Common myeloid progenitor, CD34-positive (primary cell): ENCODE measurements around the gene HMGB4.

Experiments used
- CTCF ChIA-PET: fragments of 350-600 bp; sonication (Branson Sonifier 250); formaldehyde crosslinking; loops from one replicate; lab custom pipeline; 2021; ENCODE audit warnings: antibody characterized with exemption; lab: Charles Lee
- POLR2A ChIA-PET: fragments of 350-600 bp; sonication (Branson Sonifier 250); formaldehyde crosslinking; loops from one replicate; lab custom pipeline; 2021; ENCODE audit warnings: antibody characterized with exemption; lab: Charles Lee
- DNase-seq, 3 donors: peaks; one replicate each; pipeline versions ENCODE4 v3.0.0 to v3.0.0-alpha.2; 2013
- H3K27ac ChIP-seq, 2 experiments: 1 replicate in 1 of 2; 2 replicates in 1 of 2; pipeline ENCODE4 v1.7.0; 2013; ENCODE audit warnings: inconsistent platforms in 2 of 2, low read length in 2 of 2, mild to moderate bottlenecking in 2 of 2, low read depth in 1 of 2, moderate library complexity in 1 of 2; ENCODE audit not compliant: severe bottlenecking in 2 of 2, insufficient read depth in 1 of 2, poor library complexity in 1 of 2
- H3K27me3 ChIP-seq, 5 experiments: replicated peaks in 2 of 5; 1 replicate in 3 of 5; 2 replicates in 2 of 5; pipeline versions ENCODE4 v1.6.1 to v1.7.0; 2013; ENCODE audit warnings: low read length in 4 of 5, mild to moderate bottlenecking in 2 of 5, moderate library complexity in 2 of 5, inconsistent platforms in 1 of 5; ENCODE audit not compliant: insufficient read depth in 5 of 5, control insufficient read depth in 4 of 5
- H3K36me3 ChIP-seq, 4 experiments: 1 replicate in 2 of 4; 2 replicates in 2 of 4; pipeline versions ENCODE4 v1.6.1 to v1.7.0; 2013; ENCODE audit warnings: low read length in 3 of 4, control low read depth in 1 of 4, mild to moderate bottlenecking in 1 of 4; ENCODE audit not compliant: control insufficient read depth in 4 of 4, insufficient read depth in 4 of 4
- H3K4me1 ChIP-seq, 4 experiments: 1 replicate in 3 of 4; 2 replicates in 1 of 4; pipeline versions ENCODE4 v1.6.1 to v1.7.1; 2013; ENCODE audit warnings: low read length in 3 of 4, mild to moderate bottlenecking in 3 of 4, control low read depth in 1 of 4, inconsistent platforms in 1 of 4, moderate library complexity in 1 of 4; ENCODE audit not compliant: control insufficient read depth in 4 of 4, insufficient read depth in 4 of 4; ENCODE audit errors: control extremely low read depth in 1 of 4
- H3K4me3 ChIP-seq, 7 experiments: 1 replicate in 4 of 7; 2 replicates in 3 of 7; pipeline versions ENCODE4 v1.5.1 to v1.7.0; 2013; ENCODE audit warnings: mild to moderate bottlenecking in 7 of 7, low read length in 6 of 7, moderate library complexity in 6 of 7, inconsistent platforms in 2 of 7, low read depth in 2 of 7, control low read depth in 1 of 7; ENCODE audit not compliant: insufficient read depth in 4 of 7, control insufficient read depth in 1 of 7; ENCODE audit errors: extremely low read depth in 1 of 7
- H3K9me3 ChIP-seq, 5 experiments: 1 replicate in 4 of 5; 2 replicates in 1 of 5; pipeline versions ENCODE4 v1.6.1 to v1.7.1; 2013; ENCODE audit warnings: low read length in 4 of 5, mild to moderate bottlenecking in 2 of 5, inconsistent platforms in 1 of 5, low read depth in 1 of 5, moderate library complexity in 1 of 5; ENCODE audit not compliant: control insufficient read depth in 4 of 5, insufficient read depth in 2 of 5; ENCODE audit errors: control extremely low read depth in 1 of 5
- WGBS: methylation state at CpG from one replicate; pipeline ENCODE4 v1.1.5; 2013; ENCODE audit not compliant: insufficient coverage; 5-methylcytosine and 5-hydroxymethylcytosine counted together

Gene HMGB4

DNA sequence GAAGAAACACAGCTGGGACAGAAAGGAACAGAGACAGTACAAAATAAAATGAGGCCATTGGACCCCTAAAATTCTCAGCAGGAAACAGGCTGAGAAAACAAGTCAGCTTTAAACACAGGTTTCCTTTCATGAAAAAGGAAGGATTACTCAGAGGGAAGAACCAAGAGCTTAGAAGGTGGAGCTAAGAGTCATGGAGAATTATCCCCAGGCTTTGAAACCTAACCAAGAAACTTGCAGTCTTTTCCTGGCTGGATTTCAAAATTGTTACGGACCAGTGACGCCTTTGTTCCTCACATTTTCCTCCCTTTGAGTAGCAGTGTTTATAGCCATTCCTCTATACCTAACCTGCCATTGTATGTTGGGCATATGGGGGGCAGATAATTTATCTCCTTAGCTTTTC is 8.8 kb downstream of the HMGB4 start:
- CTCF ChIA-PET = no interaction called here
- H3K9me3 ChIP-seq = peaks cover 0 to 4% (median 0%) of the 10 kb centered on the region in 5 experiments
- POLR2A ChIA-PET = no interaction called here
- peaks cover 0 to 2% (median 0%) of the 10 kb centered on the region in 5 experiments for H3K27me3 ChIP-seq
- H3K36me3 ChIP-seq = no peaks in the 10 kb centered on the region
- no peak overlapping the region for H3K4me3 ChIP-seq
- no CpG with 5 or more reads among the region's 2 CpGs for WGBS
- no peak for DNase-seq
- H3K27ac ChIP-seq = no peak overlapping the region
- no peaks in the 10 kb centered on the region for H3K4me1 ChIP-seq

DNA sequence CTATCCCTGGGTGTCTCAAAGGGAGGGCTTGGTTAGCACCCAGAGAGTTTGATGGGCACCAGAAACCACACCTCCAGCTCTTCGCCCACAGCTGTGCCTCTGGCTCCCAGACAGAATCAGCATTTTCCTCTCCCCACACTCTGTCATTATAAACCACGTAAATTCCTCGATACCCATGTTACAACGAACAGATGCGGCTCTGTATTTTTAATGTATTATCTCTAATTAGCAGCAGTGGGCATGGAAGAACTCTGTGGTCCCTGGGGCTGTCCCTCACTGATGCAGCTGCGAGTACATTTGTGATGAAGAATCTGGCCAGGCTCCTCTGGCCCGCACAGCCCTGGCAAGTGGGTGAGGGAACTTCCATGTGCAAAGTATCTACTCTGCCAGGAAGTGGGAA is 10.8 kb downstream of the HMGB4 start:
- WGBS = 95% methylated on average over 4 of the region's 7 CpGs
- DNase-seq = no peak
- Histone ChIP-seq H3K27ac (no peak overlapping the region), H3K27me3 (peaks cover 0 to 2% (median 0%) of the 10 kb centered on the region in 5 experiments), H3K36me3 (no peaks in the 10 kb centered on the region), H3K4me1 (no peaks in the 10 kb centered on the region), H3K9me3 (peaks cover 0 to 4% (median 0%) of the 10 kb centered on the region in 5 experiments), H3K4me3 (no peak overlapping the region)
- ChIA-PET POLR2A (no interaction called here), CTCF (no interaction called here)

DNA sequence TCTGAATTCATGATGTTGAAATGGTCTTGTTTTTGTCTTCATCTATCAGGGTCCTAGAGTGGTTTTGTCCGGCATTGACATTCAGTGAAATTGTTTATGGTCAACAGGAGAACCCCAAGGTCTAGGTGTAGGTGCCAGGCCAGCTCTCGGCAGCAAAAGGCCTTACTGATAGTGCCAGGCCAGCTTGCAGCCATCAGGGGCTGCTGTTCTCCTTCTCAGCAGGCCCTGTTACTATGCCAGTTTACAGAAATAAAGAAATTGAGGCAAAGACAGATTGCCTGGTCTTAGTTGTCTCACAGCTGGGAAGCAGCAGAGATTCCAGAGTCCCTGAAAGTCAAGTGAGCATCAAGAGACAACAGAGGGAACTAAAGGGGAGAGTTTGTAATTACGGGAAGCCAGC is 12.0 kb downstream of the HMGB4 start:
- Histone ChIP-seq H3K9me3 (peaks cover 0 to 4% (median 0%) of the 10 kb centered on the region in 5 experiments), H3K27me3 (peaks cover 0 to 3% (median 0%) of the 10 kb centered on the region in 5 experiments), H3K27ac (no peak overlapping the region), H3K36me3 (no peaks in the 10 kb centered on the region), H3K4me1 (no peaks in the 10 kb centered on the region), H3K4me3 (no peak overlapping the region)
- ChIA-PET POLR2A (interaction anchor here (0.6 kb wide), 1 partner anchor 27 kb away, joined by 3 read pairs; no protein-coding TSS in a partner anchor), CTCF (no interaction called here)
- 77% methylated on average over 3 of the region's 3 CpGs for WGBS
- DNase-seq = no peak

- ChIA-PET POLR2A (no interaction called here), CTCF (interaction anchor here (0.6 kb wide), 1 partner anchor 175 kb away, joined by 3 read pairs; no protein-coding TSS in a partner anchor)
- Histone ChIP-seq H3K4me3 (no peak overlapping the region), H3K27ac (no peak overlapping the region), H3K9me3 (peaks cover 0 to 4% (median 0%) of the 10 kb centered on the region in 5 experiments), H3K27me3 (peaks cover 0 to 11% (median under 1%) of the 10 kb centered on the region in 5 experiments), H3K4me1 (no peaks in the 10 kb centered on the region), H3K36me3 (no peaks in the 10 kb centered on the region)
- 88% methylated on average over 4 of the region's 5 CpGs for WGBS
- no peak for DNase-seq
These were observed 13.2 kb downstream of the HMGB4 start for GRCh38 chr1:33876970-33877650.

GRCh38 chr1:33878392-33878791 is 14.5 kb downstream of the HMGB4 start:
- peaks cover 0 to 14% (median 4%) of the 10 kb centered on the region in 5 experiments for H3K27me3 ChIP-seq
- 94% methylated on average over 2 of the region's 2 CpGs for WGBS
- no peaks in the 10 kb centered on the region for H3K4me1 ChIP-seq
- no peak overlapping the region for H3K27ac ChIP-seq
- no peak overlapping the region for H3K4me3 ChIP-seq
- no peak for DNase-seq
- POLR2A ChIA-PET = no interaction called here
- H3K36me3 ChIP-seq = no peaks in the 10 kb centered on the region
- CTCF ChIA-PET = no interaction called here
- H3K9me3 ChIP-seq = no peaks in the 10 kb centered on the region

DNA sequence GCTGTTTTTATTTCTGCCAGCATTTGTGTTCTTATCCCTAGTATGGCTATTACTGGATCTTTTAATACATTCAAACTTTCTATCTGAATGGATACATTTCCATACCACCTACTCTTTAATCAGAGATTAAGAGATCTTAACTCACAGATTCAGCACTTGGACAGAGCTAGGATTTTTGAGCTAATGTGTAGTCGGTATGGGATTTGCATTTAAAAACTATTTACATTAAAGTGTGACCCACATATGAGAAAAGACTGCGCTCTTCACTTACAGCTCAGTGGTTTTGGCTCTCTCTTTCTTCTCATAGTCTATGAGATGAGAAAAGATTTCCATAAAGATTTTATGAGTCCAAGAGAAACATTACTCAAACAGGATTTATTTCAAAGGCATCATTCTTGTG is 16.4 kb downstream of the HMGB4 start:
- POLR2A ChIA-PET = no interaction called here
- Histone ChIP-seq H3K27ac (no peak overlapping the region), H3K27me3 (peaks cover 0 to 18% (median 4%) of the 10 kb centered on the region in 5 experiments), H3K36me3 (no peaks in the 10 kb centered on the region), H3K9me3 (no peaks in the 10 kb centered on the region), H3K4me3 (no peak overlapping the region), H3K4me1 (no peaks in the 10 kb centered on the region)
- CTCF ChIA-PET = interaction anchor here (1.1 kb wide), 1 partner anchor 9 kb away, joined by 4 read pairs; no protein-coding TSS in a partner anchor
- WGBS = 100% methylated on average over 1 of the region's 2 CpGs
- no peak for DNase-seq

- ChIA-PET CTCF (no interaction called here), POLR2A (no interaction called here)
- Histone ChIP-seq H3K27ac (no peak overlapping the region), H3K4me1 (no peaks in the 10 kb centered on the region), H3K27me3 (peaks cover 0 to 16% (median 4%) of the 10 kb centered on the region in 5 experiments), H3K4me3 (no peak overlapping the region), H3K9me3 (no peaks in the 10 kb centered on the region), H3K36me3 (no peaks in the 10 kb centered on the region)
- 42% methylated on average over 5 of the region's 5 CpGs for WGBS
- DNase-seq = no peak
These were observed 22.6 kb downstream of the HMGB4 start for GRCh38 chr1:33886496-33886895.
